Mesenchymal stem cell (in vitro differentiated cells and primary cell): ENCODE results near the gene CX3CL1.

Experiments
- DNase-seq: peaks from one replicate; pipeline ENCODE4 v3.0.0-alpha.2; 2013
- H2AFZ ChIP-seq: one replicate; pipeline ENCODE4 v1.6.1; 2013; ENCODE audit warnings: low read depth, mild to moderate bottlenecking, control low read depth, inconsistent platforms, low read length, moderate library complexity
- H2AK5ac ChIP-seq: 2 replicates; pipeline ENCODE4 v1.6.1; 2013; ENCODE audit warnings: low read length, moderate library complexity, mild to moderate bottlenecking, inconsistent platforms; ENCODE audit not compliant: severe bottlenecking
- H2BK120ac ChIP-seq: one replicate; pipeline ENCODE4 v1.6.1; 2013; ENCODE audit warnings: low read depth, mild to moderate bottlenecking, inconsistent platforms, low read length, moderate library complexity
- H2BK12ac ChIP-seq, 2 experiments: one replicate each; pipeline ENCODE4 v1.6.1; 2013; ENCODE audit warnings: inconsistent platforms in 2 of 2, low read length in 2 of 2, mild to moderate bottlenecking in 2 of 2, moderate library complexity in 2 of 2, control low read depth in 1 of 2
- H2BK15ac ChIP-seq: one replicate; pipeline ENCODE4 v1.6.1; 2013; ENCODE audit warnings: mild to moderate bottlenecking, low read depth, inconsistent platforms; ENCODE audit not compliant: poor library complexity, severe bottlenecking
- H2BK5ac ChIP-seq: 2 replicates; pipeline ENCODE4 v1.6.1; 2013; ENCODE audit warnings: low read depth, mild to moderate bottlenecking, low read length, control low read depth, inconsistent platforms; ENCODE audit not compliant: poor library complexity, severe bottlenecking
- H3K14ac ChIP-seq, 2 experiments: one replicate each; pipeline ENCODE4 v1.6.1; 2013; ENCODE audit warnings: inconsistent platforms in 2 of 2, low read length in 2 of 2, control low read depth in 1 of 2, mild to moderate bottlenecking in 1 of 2, moderate library complexity in 1 of 2
- H3K18ac ChIP-seq, 2 experiments: one replicate each; pipeline ENCODE4 v1.6.1; 2013; ENCODE audit warnings: inconsistent platforms in 2 of 2, low read length in 2 of 2, control low read depth in 1 of 2, low read depth in 1 of 2, mild to moderate bottlenecking in 1 of 2
- H3K23ac ChIP-seq, 2 experiments: one replicate each; pipeline ENCODE4 v1.6.1; 2013; ENCODE audit warnings: inconsistent platforms in 2 of 2, low read length in 2 of 2, mild to moderate bottlenecking in 2 of 2, moderate library complexity in 2 of 2, control low read depth in 1 of 2
- H3K27ac ChIP-seq: 2 replicates; pipeline ENCODE4 v1.5.1; 2013; ENCODE audit warnings: mild to moderate bottlenecking, moderate library complexity, low read length, control low read depth, inconsistent platforms; ENCODE audit not compliant: poor library complexity, severe bottlenecking
- H3K27me3 ChIP-seq, 2 experiments: 2 replicates each; pipeline versions ENCODE4 v1.6.1 to v1.7.0; 2013; ENCODE audit warnings: low read length in 2 of 2, mild to moderate bottlenecking in 2 of 2, moderate library complexity in 2 of 2, control low read depth in 1 of 2, inconsistent platforms in 1 of 2; ENCODE audit not compliant: control insufficient read depth in 1 of 2, insufficient read depth in 1 of 2
- H3K36me3 ChIP-seq, 2 experiments: 2 replicates each; pipeline versions ENCODE4 v1.6.1 to v1.7.0; 2013; ENCODE audit warnings: low read length in 2 of 2, control low read depth in 1 of 2, inconsistent platforms in 1 of 2, low read depth in 1 of 2, mild to moderate bottlenecking in 1 of 2; ENCODE audit not compliant: insufficient read depth in 2 of 2, control insufficient read depth in 1 of 2
- H3K4ac ChIP-seq, 2 experiments: one replicate each; pipeline ENCODE4 v1.6.1; 2013; ENCODE audit warnings: inconsistent platforms in 2 of 2, low read length in 2 of 2, mild to moderate bottlenecking in 2 of 2, moderate library complexity in 2 of 2, control low read depth in 1 of 2, low read depth in 1 of 2
- H3K4me1 ChIP-seq: 2 replicates; pipeline ENCODE4 v1.6.1; 2013; ENCODE audit warnings: low read depth, low read length, control low read depth; ENCODE audit not compliant: control insufficient read depth, insufficient read depth
- H3K4me2 ChIP-seq: 2 replicates; pipeline ENCODE4 v1.6.1; 2013; ENCODE audit warnings: low read length, mild to moderate bottlenecking, inconsistent platforms; ENCODE audit not compliant: poor library complexity, severe bottlenecking
- H3K4me3 ChIP-seq, 2 experiments: 2 replicates each; pipeline versions ENCODE4 v1.5.1 to v1.7.0; 2013; ENCODE audit warnings: low read length in 2 of 2, mild to moderate bottlenecking in 2 of 2, control low read depth in 1 of 2, low read depth in 1 of 2; ENCODE audit not compliant: insufficient read depth in 1 of 2
- H3K79me1 ChIP-seq: replicated peaks from 2 replicates; pipeline ENCODE4 v1.6.1; 2013; ENCODE audit warnings: mild to moderate bottlenecking, control low read depth, low read length, inconsistent platforms; ENCODE audit not compliant: poor library complexity, severe bottlenecking
- H3K9ac ChIP-seq: 2 replicates; pipeline ENCODE4 v1.7.0; 2013; ENCODE audit warnings: mild to moderate bottlenecking, low read length, moderate library complexity
- H3K9me3 ChIP-seq: 2 replicates; pipeline ENCODE4 v1.7.0; 2013; ENCODE audit warnings: mild to moderate bottlenecking, low read length; ENCODE audit not compliant: control insufficient read depth
- H4K8ac ChIP-seq: one replicate; pipeline ENCODE4 v1.6.1; 2013; ENCODE audit warnings: inconsistent platforms, mild to moderate bottlenecking, low read length, moderate library complexity
- H4K91ac ChIP-seq: one replicate; pipeline ENCODE4 v1.6.1; 2013; ENCODE audit warnings: mild to moderate bottlenecking, low read length, inconsistent platforms
- whole genome bisulfite sequencing: methylation state at CpG from one replicate; pipeline ENCODE4 v1.1.7; 2013; ENCODE audit warnings: mixed read lengths; 5-methylcytosine and 5-hydroxymethylcytosine counted together

The CX3CL1 gene

DNA sequence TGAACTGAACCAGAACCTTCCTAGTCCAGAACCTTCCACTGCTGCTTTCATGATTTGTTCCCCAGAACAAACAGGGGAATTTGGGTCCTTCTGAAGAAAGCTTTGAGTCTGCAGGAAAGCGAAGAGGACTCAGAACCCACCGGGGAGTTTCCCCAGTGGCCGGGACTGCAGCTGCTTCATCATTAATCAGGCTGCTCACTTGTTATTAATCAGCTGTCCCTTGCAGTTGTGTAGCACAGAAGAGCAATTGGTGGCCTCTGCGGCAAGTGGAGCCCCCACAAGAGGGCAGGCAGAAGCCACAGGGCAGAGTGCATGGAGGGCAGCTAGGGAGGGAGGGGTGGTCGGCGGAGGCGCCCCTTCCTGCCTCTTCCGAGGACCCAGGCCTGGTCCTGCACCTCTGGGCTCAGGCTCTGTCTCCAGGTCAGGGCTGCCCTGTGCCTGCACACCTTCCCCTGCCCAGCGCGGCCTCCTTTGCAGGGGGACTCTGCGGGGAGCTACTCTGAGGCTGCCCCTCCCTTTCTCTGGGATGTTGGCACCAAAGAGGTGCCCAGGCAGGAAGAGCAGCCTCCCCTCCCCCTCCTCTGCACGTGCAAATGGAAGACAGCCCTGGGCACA, 39.2 kb downstream of the CX3CL1 start:
- peaks cover 2% of the 10 kb centered on the region for H3K4me1 ChIP-seq
- H3K4me2 ChIP-seq: no peak overlapping the region
- H2AFZ ChIP-seq: no peak overlapping the region
- H3K27ac ChIP-seq: no peak overlapping the region
- H2AK5ac ChIP-seq: no peak overlapping the region
- H3K4ac ChIP-seq: no peak overlapping the region
- no peak overlapping the region for H2BK5ac ChIP-seq
- peaks cover 30 to 79% of the 10 kb centered on the region in 2 experiments for H3K27me3 ChIP-seq
- H3K79me1 ChIP-seq: no peaks in the 10 kb centered on the region
- no peak overlapping the region for H3K9ac ChIP-seq
- no peak overlapping the region for H3K4me3 ChIP-seq
- no peak overlapping the region for H2BK15ac ChIP-seq
- no peak for DNase-seq
- H3K23ac ChIP-seq: no peak overlapping the region
- H4K8ac ChIP-seq: no peak overlapping the region
- no peak overlapping the region for H3K14ac ChIP-seq
- H3K18ac ChIP-seq: peak overlapping the region in 1 of 2 experiments; percentile 48
- 67% methylated on average over 12 of the region's 12 CpGs for WGBS
- H2BK120ac ChIP-seq: no peak overlapping the region
- H3K9me3 ChIP-seq: no peaks in the 10 kb centered on the region
- H4K91ac ChIP-seq: no peak overlapping the region
- no peaks in the 10 kb centered on the region for H3K36me3 ChIP-seq
- H2BK12ac ChIP-seq: no peak overlapping the region

DNA sequence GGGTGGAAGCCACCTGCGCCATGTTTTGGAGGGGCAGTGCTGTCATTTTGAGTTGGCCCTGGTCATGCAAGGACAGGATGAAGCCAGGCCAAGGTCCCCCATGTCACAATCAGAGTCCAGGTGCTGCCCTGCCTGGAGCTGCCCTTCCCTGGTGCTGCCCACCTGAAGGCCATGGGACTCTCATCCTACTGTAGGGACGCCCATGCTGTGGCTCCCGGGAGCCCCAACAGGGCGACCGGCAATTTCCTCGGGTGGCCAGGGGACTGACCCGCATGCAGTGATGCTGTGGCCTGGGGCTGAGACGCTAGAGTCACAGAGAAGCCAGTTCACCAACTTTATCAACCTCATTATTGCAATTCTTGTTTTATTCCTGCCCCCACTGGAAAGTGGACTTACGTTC, 40.3 kb downstream of the CX3CL1 start:
- Histone ChIP-seq H2BK12ac (no peak overlapping the region), H2AFZ (no peak overlapping the region), H2BK15ac (no peak overlapping the region), H3K4me2 (no peak overlapping the region), H2BK120ac (no peak overlapping the region), H3K4me1 (peaks cover 7% of the 10 kb centered on the region), H3K23ac (no peak overlapping the region), H3K27ac (no peak overlapping the region), H3K36me3 (no peaks in the 10 kb centered on the region), H2BK5ac (no peak overlapping the region), H3K9ac (no peak overlapping the region), H3K4me3 (no peak overlapping the region), H3K79me1 (no peaks in the 10 kb centered on the region), H2AK5ac (no peak overlapping the region), H3K18ac (no peak overlapping the region), H3K4ac (no peak overlapping the region), H4K91ac (no peak overlapping the region), H3K14ac (no peak overlapping the region), H3K9me3 (no peaks in the 10 kb centered on the region), H3K27me3 (peaks cover 23 to 69% of the 10 kb centered on the region in 2 experiments), H4K8ac (no peak overlapping the region)
- WGBS: 93% methylated on average over 9 of the region's 9 CpGs
- DNase-seq: no peak

DNA sequence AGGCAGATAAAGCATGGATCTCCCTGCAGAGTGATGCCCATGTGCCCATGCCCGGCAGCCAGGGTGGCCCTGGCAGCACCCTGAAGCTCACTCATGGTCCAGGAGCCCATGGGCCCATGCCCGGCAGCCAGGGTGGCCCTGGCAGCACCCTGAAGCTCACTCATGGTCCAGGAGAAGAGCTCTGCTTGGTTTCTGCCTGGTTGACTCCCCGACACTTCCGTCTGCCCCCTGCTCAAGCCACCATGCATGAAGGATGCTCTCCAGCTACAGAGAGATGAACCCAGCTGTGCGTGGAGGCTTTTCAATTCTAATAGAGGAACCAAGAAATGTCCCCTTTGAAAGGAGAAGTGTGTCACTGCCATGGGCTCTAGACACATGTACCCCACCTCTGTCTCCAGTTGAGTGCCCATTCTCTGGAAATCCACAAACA, 41.0 kb downstream of the CX3CL1 start:
- H2BK5ac ChIP-seq: no peak overlapping the region
- H2BK120ac ChIP-seq: no peak overlapping the region
- H3K4me2 ChIP-seq: no peak overlapping the region
- H3K23ac ChIP-seq: no peak overlapping the region
- peaks cover 9% of the 10 kb centered on the region for H3K4me1 ChIP-seq
- H3K9me3 ChIP-seq: no peaks in the 10 kb centered on the region
- no peaks in the 10 kb centered on the region for H3K36me3 ChIP-seq
- 91% methylated on average over 5 of the region's 5 CpGs for WGBS
- H4K91ac ChIP-seq: no peak overlapping the region
- H3K9ac ChIP-seq: no peak overlapping the region
- no peak overlapping the region for H3K4me3 ChIP-seq
- no peak overlapping the region for H2AFZ ChIP-seq
- no peak overlapping the region for H2BK15ac ChIP-seq
- no peaks in the 10 kb centered on the region for H3K79me1 ChIP-seq
- peaks cover 23 to 62% of the 10 kb centered on the region in 2 experiments for H3K27me3 ChIP-seq
- no peak overlapping the region for H2AK5ac ChIP-seq
- no peak for DNase-seq
- H3K14ac ChIP-seq: no peak overlapping the region
- no peak overlapping the region for H3K4ac ChIP-seq
- no peak overlapping the region for H4K8ac ChIP-seq
- no peak overlapping the region for H3K18ac ChIP-seq
- H3K27ac ChIP-seq: no peak overlapping the region
- H2BK12ac ChIP-seq: no peak overlapping the region

DNA sequence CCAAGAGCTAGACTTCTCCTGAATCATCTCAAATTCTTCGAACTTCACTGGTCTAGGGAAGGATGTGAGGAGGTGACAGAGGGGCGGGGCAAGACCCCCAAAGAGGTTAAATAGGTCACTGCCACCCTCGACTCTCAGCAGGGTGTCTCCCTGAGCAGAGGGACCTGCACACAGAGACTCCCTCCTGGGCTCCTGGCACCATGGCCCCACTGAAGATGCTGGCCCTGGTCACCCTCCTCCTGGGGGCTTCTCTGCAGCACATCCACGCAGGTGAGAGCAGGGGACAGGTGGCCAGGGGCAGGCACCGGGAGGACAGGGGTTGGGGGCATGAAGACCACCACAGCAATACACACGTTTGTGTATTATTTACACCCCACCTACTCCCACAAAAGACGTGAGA, 41.4 kb downstream of the CX3CL1 start:
- Histone ChIP-seq H3K79me1 (no peaks in the 10 kb centered on the region), H3K4me2 (no peak overlapping the region)

More for the DNA sequence above, 41.4 kb downstream of the CX3CL1 start:
- Histone ChIP-seq H2BK15ac (no peak overlapping the region), H3K9me3 (no peaks in the 10 kb centered on the region), H2BK120ac (no peak overlapping the region), H3K36me3 (no peaks in the 10 kb centered on the region), H3K4me1 (peaks cover 9% of the 10 kb centered on the region), H3K4me3 (no peak overlapping the region), H3K27ac (no peak overlapping the region), H4K91ac (no peak overlapping the region), H2AFZ (no peak overlapping the region), H3K14ac (no peak overlapping the region), H3K9ac (no peak overlapping the region), H3K23ac (no peak overlapping the region), H2BK12ac (no peak overlapping the region), H4K8ac (no peak overlapping the region), H3K18ac (no peak overlapping the region), H2BK5ac (no peak overlapping the region), H3K4ac (no peak overlapping the region), H2AK5ac (no peak overlapping the region), H3K27me3 (peaks cover 23 to 62% of the 10 kb centered on the region in 2 experiments)
- DNase-seq: no peak
- 70% methylated on average over 5 of the region's 7 CpGs for WGBS
